ENCODE data around the gene PRPF31. TPM values are rescaled to one million over a fixed set of nuclear protein-coding genes. Genes with fewer than 3 reads are reported as not detected.

The PRPF31 gene
- total and polyA plus RNA-seq, 2 of the 13 experiments (the other 11 are each of a cell fraction or from before 2014, with no cell fraction given): 23.8 to 63.8 TPM

GRCh38 chr19:54102421-54103169 is 13.0 kb upstream of the PRPF31 start, which contains the start of gene NDUFA3 (continued):
- TF ChIP-seq, protein P1, sequence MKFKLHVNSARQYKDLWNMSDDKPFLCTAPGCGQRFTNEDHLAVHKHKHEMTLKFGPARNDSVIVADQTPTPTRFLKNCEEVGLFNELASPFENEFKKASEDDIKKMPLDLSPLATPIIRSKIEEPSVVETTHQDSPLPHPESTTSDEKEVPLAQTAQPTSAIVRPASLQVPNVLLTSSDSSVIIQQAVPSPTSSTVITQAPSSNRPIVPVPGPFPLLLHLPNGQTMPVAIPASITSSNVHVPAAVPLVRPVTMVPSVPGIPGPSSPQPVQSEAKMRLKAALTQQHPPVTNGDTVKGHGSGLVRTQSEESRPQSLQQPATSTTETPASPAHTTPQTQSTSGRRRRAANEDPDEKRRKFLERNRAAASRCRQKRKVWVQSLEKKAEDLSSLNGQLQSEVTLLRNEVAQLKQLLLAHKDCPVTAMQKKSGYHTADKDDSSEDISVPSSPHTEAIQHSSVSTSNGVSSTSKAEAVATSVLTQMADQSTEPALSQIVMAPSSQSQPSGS (CRISPR knock-in tag; IDR thresholded peaks at IDR 0.05): peak; percentile 74; the same call in 1 of the 2 replicates
- TF ChIP-seq ZNF34 (CRISPR knock-in tag; IDR thresholded peaks at IDR 0.05; ENCODE audit: borderline replicate concordance) (0 out of 2 replicates have a peak, but pooled peaks have one; percentile 48), FOXK1 (CRISPR knock-in tag; IDR thresholded peaks at IDR 0.05; ENCODE audit: borderline replicate concordance, low read depth) (peak; percentile 85; the same call in 1 of the 2 replicates), ZNF576 (CRISPR knock-in tag; IDR thresholded peaks at IDR 0.05) (no peak), ZNF468 (CRISPR knock-in tag; IDR thresholded peaks at IDR 0.05) (no peak), TSC22D2 (CRISPR knock-in tag; IDR thresholded peaks at IDR 0.05; ENCODE audit: borderline replicate concordance) (peak; percentile 56; the same call in 1 of the 2 replicates), ZNF850 (CRISPR knock-in tag; conservative IDR thresholded peaks at IDR 0.05) (no peak), ZBTB2 (CRISPR knock-in tag; IDR thresholded peaks at IDR 0.05; ENCODE audit: low read depth) (peak; percentile 76; the same call in 1 of the 2 replicates), ZFY (CRISPR knock-in tag; IDR thresholded peaks at IDR 0.05) (peak; percentile 66), CCDC6 (CRISPR knock-in tag; IDR thresholded peaks at IDR 0.05) (no peak), ZNF441 (CRISPR knock-in tag; IDR thresholded peaks at IDR 0.05; ENCODE audit: borderline replicate concordance) (0 out of 2 replicates have a peak, but pooled peaks have one; percentile 18), KDM3A (CRISPR knock-in tag; IDR thresholded peaks at IDR 0.05; ENCODE audit: low read depth) (peak; percentile 42; the same call in 1 of the 2 replicates), ZNF629 (CRISPR knock-in tag; conservative IDR thresholded peaks at IDR 0.05) (peak; percentile 100), SOX6 (IDR thresholded peaks at IDR 0.05) (no peak), SOX6 (CRISPR knock-in tag; IDR thresholded peaks at IDR 0.05) (peak; percentile 61), GABPA (IDR thresholded peaks at IDR 0.05; ENCODE audit: low read depth, low read length) (no peak), GABPA (CRISPR knock-in tag; IDR thresholded peaks at IDR 0.05; ENCODE audit: low read depth) (peak; percentile 85), ZNF784 (CRISPR knock-in tag; IDR thresholded peaks at IDR 0.05; ENCODE audit: borderline replicate concordance) (no peak), THYN1 (CRISPR knock-in tag; IDR thresholded peaks at IDR 0.05; ENCODE audit: borderline replicate concordance, low read depth) (no peak), ZNF225 (CRISPR knock-in tag; IDR thresholded peaks at IDR 0.05) (peak; percentile 84; the same call in 1 of the 2 replicates)
- TF ChIP-seq, protein P2, sequence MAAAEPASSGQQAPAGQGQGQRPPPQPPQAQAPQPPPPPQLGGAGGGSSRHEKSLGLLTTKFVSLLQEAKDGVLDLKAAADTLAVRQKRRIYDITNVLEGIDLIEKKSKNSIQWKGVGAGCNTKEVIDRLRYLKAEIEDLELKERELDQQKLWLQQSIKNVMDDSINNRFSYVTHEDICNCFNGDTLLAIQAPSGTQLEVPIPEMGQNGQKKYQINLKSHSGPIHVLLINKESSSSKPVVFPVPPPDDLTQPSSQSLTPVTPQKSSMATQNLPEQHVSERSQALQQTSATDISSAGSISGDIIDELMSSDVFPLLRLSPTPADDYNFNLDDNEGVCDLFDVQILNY (CRISPR knock-in tag; conservative IDR thresholded peaks at IDR 0.05): peak; percentile 53; the same call in 1 of the 2 replicates
- TF ChIP-seq, protein P3, sequence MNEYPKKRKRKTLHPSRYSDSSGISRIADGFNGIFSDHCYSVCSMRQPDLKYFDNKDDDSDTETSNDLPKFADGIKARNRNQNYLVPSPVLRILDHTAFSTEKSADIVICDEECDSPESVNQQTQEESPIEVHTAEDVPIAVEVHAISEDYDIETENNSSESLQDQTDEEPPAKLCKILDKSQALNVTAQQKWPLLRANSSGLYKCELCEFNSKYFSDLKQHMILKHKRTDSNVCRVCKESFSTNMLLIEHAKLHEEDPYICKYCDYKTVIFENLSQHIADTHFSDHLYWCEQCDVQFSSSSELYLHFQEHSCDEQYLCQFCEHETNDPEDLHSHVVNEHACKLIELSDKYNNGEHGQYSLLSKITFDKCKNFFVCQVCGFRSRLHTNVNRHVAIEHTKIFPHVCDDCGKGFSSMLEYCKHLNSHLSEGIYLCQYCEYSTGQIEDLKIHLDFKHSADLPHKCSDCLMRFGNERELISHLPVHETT (CRISPR knock-in tag; conservative IDR thresholded peaks at IDR 0.05): peak; percentile 84
- TF ChIP-seq, protein P4, sequence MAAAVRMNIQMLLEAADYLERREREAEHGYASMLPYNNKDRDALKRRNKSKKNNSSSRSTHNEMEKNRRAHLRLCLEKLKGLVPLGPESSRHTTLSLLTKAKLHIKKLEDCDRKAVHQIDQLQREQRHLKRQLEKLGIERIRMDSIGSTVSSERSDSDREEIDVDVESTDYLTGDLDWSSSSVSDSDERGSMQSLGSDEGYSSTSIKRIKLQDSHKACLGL (CRISPR knock-in tag; IDR thresholded peaks at IDR 0.05): peak; percentile 92; the same call in 1 of the 2 replicates
